NOMO-1 treated with dmso at 0.1 percent for 144 hours (cell line): ENCODE measurements around the gene PCDHB14.
"Not testable (repeated sequence)": the region's sequence is repeated elsewhere in the genome, so short reads cannot be mapped to it uniquely, and the experiment has no call there.

Source experiments
- DNase-seq: peaks from one replicate; lab custom pipeline; 2025; ENCODE audit not compliant: unreplicated experiment; lab: John Stamatoyannopoulos, UW

PCDHB14 gene

GRCh38 chr5:141208478-141208877 is 14.7 kb upstream of the PCDHB14 start, which contains the start of gene PCDHB12:
Gene PCDHB12, plus strand, starts transcription at chr5:141208719. Its CDS starts 189 bp downstream, at chr5:141208908.
- DNase-seq, result no peak

- not testable (repeated sequence) for DNase-seq
Observed at GRCh38 chr5:141210281-141210680, 12.9 kb upstream of the PCDHB14 start.

GRCh38 chr5:141210849-141211248 is 12.3 kb upstream of the PCDHB14 start:
- DNase-seq, result not testable (repeated sequence)

DNA sequence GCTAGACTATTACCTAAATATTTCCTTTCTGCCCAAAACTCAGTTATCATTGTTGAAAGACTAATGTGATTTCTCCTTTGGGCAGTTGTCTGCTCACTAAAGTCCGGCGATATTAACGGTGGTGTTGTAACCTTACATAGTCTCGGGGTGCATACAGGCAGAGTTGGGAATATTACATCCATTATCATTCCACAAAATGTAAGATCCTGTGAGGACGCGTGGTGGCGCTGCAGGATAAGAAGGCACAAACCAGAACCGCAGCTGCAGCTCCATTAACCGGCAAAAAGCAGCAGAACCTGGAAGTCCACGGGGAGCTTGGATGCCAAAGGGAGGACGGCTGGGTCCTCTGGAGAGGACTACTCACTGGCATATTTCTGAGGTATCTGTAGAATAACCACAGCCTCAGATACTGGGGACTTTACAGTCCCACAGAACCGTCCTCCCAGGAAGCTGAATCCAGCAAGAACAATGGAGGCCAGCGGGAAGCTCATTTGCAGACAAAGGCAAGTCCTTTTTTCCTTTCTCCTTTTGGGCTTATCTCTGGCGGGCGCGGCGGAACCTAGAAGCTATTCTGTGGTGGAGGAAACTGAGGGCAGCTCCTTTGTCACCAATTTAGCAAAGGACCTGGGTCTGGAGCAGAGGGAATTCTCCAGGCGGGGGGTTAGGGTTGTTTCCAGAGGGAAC is 9.3 kb upstream of the PCDHB14 start, which contains the start of gene PCDHB13:
PCDHB13 (plus strand) TSS at position 264 of the 684 bp plus-strand sequence; CDS start at position 469, 205 bp downstream.
- not testable (repeated sequence) for DNase-seq

GRCh38 chr5:141214583-141214982 is 8.6 kb upstream of the PCDHB14 start:
- not testable (repeated sequence) for DNase-seq

DNA sequence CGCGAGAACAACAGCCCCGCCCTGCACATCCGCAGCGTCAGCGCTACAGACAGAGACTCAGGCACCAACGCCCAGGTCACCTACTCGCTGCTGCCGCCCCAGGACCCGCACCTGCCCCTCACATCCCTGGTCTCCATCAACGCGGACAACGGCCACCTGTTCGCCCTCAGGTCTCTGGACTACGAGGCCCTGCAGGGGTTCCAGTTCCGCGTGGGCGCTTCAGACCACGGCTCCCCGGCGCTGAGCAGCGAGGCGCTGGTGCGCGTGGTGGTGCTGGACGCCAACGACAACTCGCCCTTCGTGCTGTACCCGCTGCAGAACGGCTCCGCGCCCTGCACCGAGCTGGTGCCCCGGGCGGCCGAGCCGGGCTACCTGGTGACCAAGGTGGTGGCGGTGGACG is 7.6 kb upstream of the PCDHB14 start:
- not testable (repeated sequence) for DNase-seq

- DNase-seq, result not testable (repeated sequence)
Observed at GRCh38 chr5:141216035-141216434, 7.1 kb upstream of the PCDHB14 start.

GRCh38 chr5:141224844-141225243 is 1.7 kb downstream of the PCDHB14 start:
- DNase-seq, result not testable (repeated sequence)

GRCh38 chr5:141225421-141225820 is 2.3 kb downstream of the PCDHB14 start:
- not testable (repeated sequence) for DNase-seq

DNA sequence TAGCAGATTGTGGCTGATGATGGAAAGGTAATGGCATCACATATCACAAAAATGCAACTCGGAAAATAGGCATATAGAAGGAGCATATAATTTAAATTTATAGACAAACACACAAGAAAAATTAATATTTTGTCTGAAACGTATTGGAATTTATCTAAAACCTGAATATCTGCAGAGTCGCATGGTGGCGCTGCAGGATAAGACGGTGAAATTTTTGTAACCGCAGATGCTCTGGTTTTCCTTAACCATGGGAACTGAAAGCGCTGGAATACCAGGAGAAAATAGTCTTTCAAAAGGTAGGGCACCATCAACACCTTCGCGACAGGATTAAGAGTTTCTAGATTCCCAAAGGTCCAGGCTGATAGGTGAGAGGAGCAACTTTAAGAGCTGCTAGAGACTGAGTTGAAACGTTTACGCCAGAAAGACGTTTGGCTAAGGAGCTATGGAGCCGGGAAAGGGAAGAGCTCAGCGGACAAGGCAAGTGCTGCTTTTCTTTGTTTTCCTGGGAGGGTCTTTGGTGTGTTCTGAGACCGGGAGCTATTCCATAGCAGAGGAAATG is 11.0 kb downstream of the PCDHB14 start:
- DNase-seq, result no peak

DNA sequence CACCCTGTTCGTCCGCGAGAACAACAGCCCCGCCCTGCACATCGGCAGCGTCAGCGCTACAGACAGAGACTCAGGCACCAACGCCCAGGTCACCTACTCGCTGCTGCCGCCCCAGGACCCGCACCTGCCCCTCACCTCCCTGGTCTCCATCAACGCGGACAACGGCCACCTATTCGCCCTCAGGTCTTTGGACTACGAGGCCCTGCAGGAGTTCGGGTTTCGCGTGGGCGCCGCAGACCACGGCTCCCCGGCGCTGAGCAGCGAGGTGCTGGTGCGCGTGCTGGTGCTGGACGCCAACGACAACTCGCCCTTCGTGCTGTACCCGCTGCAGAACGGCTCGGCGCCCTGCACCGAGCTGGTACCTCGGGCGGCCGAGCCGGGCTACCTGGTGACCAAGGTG is 12.8 kb downstream of the PCDHB14 start:
- not testable (repeated sequence) for DNase-seq

- no peak for DNase-seq
Observed at GRCh38 chr5:141236516-141237313, 13.6 kb downstream of the PCDHB14 start.

GRCh38 chr5:141241496-141241895 is 18.4 kb downstream of the PCDHB14 start:
- no peak for DNase-seq

DNA sequence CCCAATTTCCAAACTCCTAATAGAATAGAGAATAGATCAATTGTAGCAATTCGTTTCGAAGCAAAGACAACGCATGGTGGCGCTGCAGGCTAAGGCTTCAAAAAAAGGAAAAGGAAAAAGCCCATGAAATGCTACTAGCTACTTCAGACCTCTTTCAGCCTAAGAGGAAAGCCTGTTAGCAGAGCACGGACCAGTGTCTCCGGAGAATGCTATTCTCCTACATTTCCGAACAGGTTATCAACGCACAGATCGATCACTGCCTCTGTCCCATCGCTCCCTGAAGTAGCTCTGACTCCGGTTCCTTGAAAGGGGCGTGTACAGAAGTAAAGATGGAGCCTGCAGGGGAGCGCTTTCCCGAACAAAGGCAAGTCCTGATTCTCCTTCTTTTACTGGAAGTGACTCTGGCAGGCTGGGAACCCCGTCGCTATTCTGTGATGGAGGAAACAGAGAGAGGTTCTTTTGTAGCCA is 22.1 kb downstream of the PCDHB14 start, which contains the start of gene PCDHB15:
PCDHB15 (plus strand) TSS at position 146 of the 468 bp plus-strand sequence; CDS start at position 330, 184 bp downstream.
- DNase-seq, result no peak

- not testable (repeated sequence) for DNase-seq
Observed at GRCh38 chr5:141246971-141247370, 23.8 kb downstream of the PCDHB14 start.

GRCh38 chr5:141247434-141247833 is 24.3 kb downstream of the PCDHB14 start:
- not testable (repeated sequence) for DNase-seq

- no peak for DNase-seq
Observed at GRCh38 chr5:141250576-141250975, 27.4 kb downstream of the PCDHB14 start.

- DNase-seq, result no peak
Observed at GRCh38 chr5:141258464-141258863, 35.3 kb downstream of the PCDHB14 start.

DNA sequence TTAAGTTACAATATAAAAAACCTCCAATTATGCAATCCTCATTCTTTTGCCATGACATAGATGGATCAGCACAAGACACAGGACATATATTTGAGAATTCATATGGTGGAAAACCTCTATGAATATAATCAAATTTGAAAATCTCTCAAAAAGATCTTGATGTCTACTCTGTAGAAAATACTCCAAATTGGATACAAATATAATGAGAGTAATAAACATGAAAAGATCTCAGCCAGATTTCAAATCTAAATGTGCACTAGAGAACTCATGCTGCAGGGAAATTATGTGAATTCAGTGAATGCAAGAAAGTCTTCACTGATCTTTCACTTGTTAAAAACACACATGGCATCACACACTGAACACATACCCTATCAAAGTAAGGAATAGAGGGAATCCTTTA is 35.8 kb downstream of the PCDHB14 start:
- DNase-seq, result no peak

- DNase-seq, result no peak
Observed at GRCh38 chr5:141260458-141261237, 37.5 kb downstream of the PCDHB14 start.

- DNase-seq, result no peak
Observed at GRCh38 chr5:141261238-141261546, 38.0 kb downstream of the PCDHB14 start.
